Tibial artery (tissue), 4 donors: ENCODE data around the gene ATP13A3.

Source experiments
- DNase-seq, 2 donors: peaks; one replicate each; pipeline ENCODE4 v3.0.0-alpha.2; 2019
- H3K27ac ChIP-seq, 2 donors: fragments of 200-600 bp; sonication (generic) in 1 of 2; 1 replicate in 1 of 2; 2 replicates in 1 of 2; pipeline ENCODE4 v1.5.1; 2018 to 2019; ENCODE audit warnings: mild to moderate bottlenecking in 1 of 2
- H3K27me3 ChIP-seq, 2 donors: fragments of 200-600 bp; sonication (generic) in 1 of 2; one replicate each; pipeline versions ENCODE4 v1.5.1 to v1.6.0; 2016 to 2019
- H3K36me3 ChIP-seq, 3 donors: fragments of 200-600 bp; sonication (generic) in 2 of 3; one replicate each; pipeline ENCODE4 v1.5.1; 2016 to 2019; ENCODE audit warnings: mild to moderate bottlenecking in 2 of 3
- H3K4me1 ChIP-seq, 4 donors: fragments of 200-600 bp; sonication (generic) in 2 of 4; 1 replicate in 3 of 4; 2 replicates in 1 of 4; pipeline ENCODE4 v1.5.1; 2016 to 2019
- H3K4me3 ChIP-seq, 2 donors: fragments of 200-600 bp; sonication (generic) in 1 of 2; 1 replicate in 1 of 2; 2 replicates in 1 of 2; pipeline ENCODE4 v1.5.1; 2018 to 2019; ENCODE audit warnings: mild to moderate bottlenecking in 2 of 2
- H3K9me3 ChIP-seq, 3 donors: fragments of 200-600 bp; sonication (generic) in 1 of 3; one replicate each; pipeline ENCODE4 v1.5.1; 2016 to 2019
- CTCF ChIP-seq, 2 experiments: fragments of 200-600 bp in 1 of 2; fragments of 450-650 bp in 1 of 2; IDR thresholded peaks; one replicate each; pipeline ENCODE4 v1.5.1; 2017 to 2019; ENCODE audit warnings: antibody characterized with exemption in 2 of 2, mild to moderate bottlenecking in 1 of 2, moderate library complexity in 1 of 2
- intact Hi-C: fragments of 100-400 bp; cut with DNase I; formaldehyde crosslinking; loops from one replicate; pipeline ENCODE4 v1.15.0; 2023; ENCODE audit warnings: low total_unique reads

The ATP13A3 gene

GRCh38 chr3:194407423-194407822 lies 79.4 kb downstream of the ATP13A3 start:
- TF ChIP-seq CTCF (IDR thresholded peaks at IDR 0.05): no peak
- intact Hi-C loops: loop anchor here (10.0 kb wide), 1 partner anchor 73 kb away; no protein-coding TSS in a partner anchor
- H3K36me3 ChIP-seq: peaks cover 23 to 51% (median 39%) of the 10 kb centered on the region in 3 donors
- H3K27me3 ChIP-seq: no peaks in the 10 kb centered on the region
- DNase-seq: no peak
- H3K4me3 ChIP-seq: no peak overlapping the region
- no peaks in the 10 kb centered on the region for H3K4me1 ChIP-seq
- no peak overlapping the region for H3K27ac ChIP-seq
- no peaks in the 10 kb centered on the region for H3K9me3 ChIP-seq

- no peak for DNase-seq
- intact Hi-C loops: loop anchor here (10.0 kb wide), 1 partner anchor 71 kb away; no protein-coding TSS in a partner anchor
Observed at GRCh38 chr3:194405766-194406165, 81.0 kb downstream of the ATP13A3 start.

GRCh38 chr3:194404365-194405140 lies 82.2 kb downstream of the ATP13A3 start:
- Histone ChIP-seq H3K4me3 (no peak overlapping the region), H3K36me3 (peaks cover 15 to 30% (median 29%) of the 10 kb centered on the region in 3 donors), H3K9me3 (no peaks in the 10 kb centered on the region), H3K27me3 (no peaks in the 10 kb centered on the region), H3K27ac (no peak overlapping the region), H3K4me1 (no peaks in the 10 kb centered on the region)
- intact Hi-C loops: loop anchor here (10.0 kb wide), 1 partner anchor 70 kb away; no protein-coding TSS in a partner anchor
- peak; percentile 55 to 62 for TF ChIP-seq CTCF (IDR thresholded peaks at IDR 0.05)
- DNase-seq: no peak

More at GRCh38 chr3:194405766-194406165, 81.0 kb downstream of the ATP13A3 start:
- TF ChIP-seq CTCF (IDR thresholded peaks at IDR 0.05): no peak
- Histone ChIP-seq H3K4me3 (no peak overlapping the region), H3K36me3 (peaks cover 15 to 35% (median 30%) of the 10 kb centered on the region in 3 donors), H3K27me3 (no peaks in the 10 kb centered on the region), H3K27ac (no peak overlapping the region), H3K4me1 (no peaks in the 10 kb centered on the region), H3K9me3 (no peaks in the 10 kb centered on the region)

- H3K4me1 ChIP-seq: peaks cover 0 to 16% (median 13%) of the 10 kb centered on the region in 4 donors
- TF ChIP-seq CTCF (IDR thresholded peaks at IDR 0.05): no peak
- intact Hi-C loops: loop anchor here (10.0 kb wide), 1 partner anchor 67 kb away; no protein-coding TSS in a partner anchor
- no peaks in the 10 kb centered on the region for H3K9me3 ChIP-seq
- peaks cover 7 to 20% (median 10%) of the 10 kb centered on the region in 3 donors for H3K36me3 ChIP-seq
- DNase-seq: peak in 1 of 2 donors; percentile 37
- H3K27ac ChIP-seq: no peak overlapping the region
- no peak overlapping the region for H3K4me3 ChIP-seq
- peaks cover 0 to 12% of the 10 kb centered on the region in 2 donors for H3K27me3 ChIP-seq
Observed at GRCh38 chr3:194401868-194402329, 84.9 kb downstream of the ATP13A3 start.

- DNase-seq: peak in 1 of 2 donors; percentile 44
- Histone ChIP-seq H3K27ac (no peak overlapping the region), H3K27me3 (peaks cover 0 to 18% of the 10 kb centered on the region in 2 donors), H3K9me3 (no peaks in the 10 kb centered on the region), H3K4me3 (no peak overlapping the region), H3K36me3 (peaks cover 7 to 18% (median 10%) of the 10 kb centered on the region in 3 donors), H3K4me1 (peaks cover 0 to 22% (median 17%) of the 10 kb centered on the region in 4 donors)
- no peak for TF ChIP-seq CTCF (IDR thresholded peaks at IDR 0.05)
- intact Hi-C loops: loop anchor here (10.0 kb wide), 1 partner anchor 67 kb away; no protein-coding TSS in a partner anchor
Observed at GRCh38 chr3:194401346-194401745, 85.5 kb downstream of the ATP13A3 start.
